Measurements from ENCODE around the gene FXYD7.

The FXYD7 gene

DNA sequence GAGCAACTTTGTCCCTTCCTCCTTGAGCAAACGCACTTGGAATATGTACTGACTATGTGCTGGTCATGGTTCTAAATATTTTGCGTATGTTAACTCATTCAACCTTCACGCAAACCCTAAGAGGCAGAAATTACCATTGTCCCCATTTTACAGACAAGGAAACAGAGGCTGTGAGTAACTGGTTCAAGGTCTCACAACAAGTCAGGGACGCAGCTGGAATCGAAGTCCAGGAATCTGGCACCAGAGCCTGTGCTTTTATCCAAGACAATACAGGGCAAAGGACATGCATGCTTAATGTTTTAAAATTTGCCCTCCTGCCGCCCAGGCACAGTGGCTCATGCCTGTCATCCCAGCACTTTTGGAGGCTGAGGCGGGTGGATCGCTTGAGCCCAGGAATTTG, 16.6 kb downstream of the FXYD7 start (continued):
- no peak for TF ChIP-seq ZNF132 (tag by site-specific recombination; IDR thresholded peaks at IDR 0.05; ENCODE audit: borderline replicate concordance)
- TF ChIP-seq, protein P1, sequence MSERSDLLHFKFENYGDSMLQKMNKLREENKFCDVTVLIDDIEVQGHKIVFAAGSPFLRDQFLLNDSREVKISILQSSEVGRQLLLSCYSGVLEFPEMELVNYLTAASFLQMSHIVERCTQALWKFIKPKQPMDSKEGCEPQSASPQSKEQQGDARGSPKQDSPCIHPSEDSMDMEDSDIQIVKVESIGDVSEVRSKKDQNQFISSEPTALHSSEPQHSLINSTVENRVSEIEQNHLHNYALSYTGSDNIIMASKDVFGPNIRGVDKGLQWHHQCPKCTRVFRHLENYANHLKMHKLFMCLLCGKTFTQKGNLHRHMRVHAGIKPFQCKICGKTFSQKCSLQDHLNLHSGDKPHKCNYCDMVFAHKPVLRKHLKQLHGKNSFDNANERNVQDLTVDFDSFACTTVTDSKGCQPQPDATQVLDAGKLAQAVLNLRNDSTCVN (tag by site-specific recombination; optimal IDR thresholded peaks at IDR 0.05) = no peak
- no peak for TF ChIP-seq ZNF175 (tag by site-specific recombination; IDR thresholded peaks at IDR 0.05)

DNA sequence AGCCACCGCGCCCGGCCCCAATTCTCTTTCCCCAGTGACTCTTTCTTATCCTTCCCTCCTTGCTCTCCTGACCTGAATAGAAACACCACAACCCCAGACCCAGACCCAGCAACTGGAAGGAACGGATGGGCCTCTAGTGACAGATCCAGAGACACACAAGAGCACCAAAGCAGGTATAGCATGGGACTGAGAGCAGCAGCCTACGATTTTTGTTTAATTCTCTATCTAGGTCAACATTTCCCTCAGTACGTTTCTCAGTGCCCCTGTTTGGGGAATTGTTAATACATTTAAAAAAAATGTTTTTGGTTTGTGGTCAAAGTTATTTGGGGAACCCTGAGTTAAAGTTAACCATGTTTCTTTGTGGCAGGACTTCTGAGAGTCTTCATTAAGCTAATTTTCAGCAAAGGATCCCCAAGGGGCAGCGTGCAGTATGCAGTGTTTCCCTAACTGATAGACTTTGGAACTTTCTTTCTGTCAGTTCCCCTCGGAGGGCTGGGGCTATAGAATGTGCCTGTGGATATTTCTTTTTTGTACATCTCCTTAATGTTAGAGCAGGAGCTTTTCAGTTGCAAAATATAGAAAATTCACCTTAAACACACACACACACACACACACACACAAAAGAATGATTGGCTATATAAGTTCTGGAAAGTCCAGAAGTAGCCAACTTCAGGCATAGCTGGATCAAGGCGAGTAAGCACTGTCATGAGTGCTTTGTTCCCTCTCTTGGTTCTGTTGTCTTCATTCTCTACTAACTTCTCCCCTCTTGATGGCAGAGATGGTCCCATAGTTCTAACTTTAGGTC, 17.8 kb downstream of the FXYD7 start:
- ChIA-PET CTCF (interaction anchor here (0.7 to 2.1 kb wide), 5 partner anchors 8 to 46 kb away, joined by 3 to 7 read pairs (median 3); partner anchors contain the start of gene FXYD3), POLR2A (no interaction called here)
- Histone ChIP-seq H3K9me3 (ENCODE audit: control insufficient read depth, insufficient read depth, low read depth, low read length) (peaks cover 9% of the 10 kb centered on the region), H3K36me3 (ENCODE audit: control insufficient read depth in 2 of 2, insufficient read depth in 1 of 2, low read length in 2 of 2) (peaks cover 57 to 92% of the 10 kb centered on the region in 2 experiments), H3K27ac (ENCODE audit: extremely low read depth, low read depth, low read length) (no peak overlapping the region), H3K4me3 (ENCODE audit: low read depth, low read length) (no peak overlapping the region), H3K4me1 (ENCODE audit: control insufficient read depth, insufficient read depth, low read length) (no peaks in the 10 kb centered on the region)
- TF ChIP-seq ZNF239 (tag by site-specific recombination; IDR thresholded peaks at IDR 0.05) (no peak), ZSCAN23 (tag by site-specific recombination; IDR thresholded peaks at IDR 0.05) (no peak), ZNF843 (tag by site-specific recombination; IDR thresholded peaks at IDR 0.05) (no peak), ZNF23 (tag by site-specific recombination; IDR thresholded peaks at IDR 0.05; ENCODE audit: borderline replicate concordance) (no peak), ZNF792 (tag by site-specific recombination; IDR thresholded peaks at IDR 0.05) (no peak), ZNF354C (tag by site-specific recombination; IDR thresholded peaks at IDR 0.05; ENCODE audit: borderline replicate concordance, low read depth) (no peak), WT1 (tag by site-specific recombination; IDR thresholded peaks at IDR 0.05) (no peak), ZNF184 (tag by site-specific recombination; IDR thresholded peaks at IDR 0.05) (no peak), YY2 (tag by site-specific recombination; IDR thresholded peaks at IDR 0.05) (no peak), ZNF623 (tag by site-specific recombination; IDR thresholded peaks at IDR 0.05) (no peak), EGR2 (tag by site-specific recombination; IDR thresholded peaks at IDR 0.05; ENCODE audit: low read depth) (no peak)
- TF ChIP-seq, protein P2, sequence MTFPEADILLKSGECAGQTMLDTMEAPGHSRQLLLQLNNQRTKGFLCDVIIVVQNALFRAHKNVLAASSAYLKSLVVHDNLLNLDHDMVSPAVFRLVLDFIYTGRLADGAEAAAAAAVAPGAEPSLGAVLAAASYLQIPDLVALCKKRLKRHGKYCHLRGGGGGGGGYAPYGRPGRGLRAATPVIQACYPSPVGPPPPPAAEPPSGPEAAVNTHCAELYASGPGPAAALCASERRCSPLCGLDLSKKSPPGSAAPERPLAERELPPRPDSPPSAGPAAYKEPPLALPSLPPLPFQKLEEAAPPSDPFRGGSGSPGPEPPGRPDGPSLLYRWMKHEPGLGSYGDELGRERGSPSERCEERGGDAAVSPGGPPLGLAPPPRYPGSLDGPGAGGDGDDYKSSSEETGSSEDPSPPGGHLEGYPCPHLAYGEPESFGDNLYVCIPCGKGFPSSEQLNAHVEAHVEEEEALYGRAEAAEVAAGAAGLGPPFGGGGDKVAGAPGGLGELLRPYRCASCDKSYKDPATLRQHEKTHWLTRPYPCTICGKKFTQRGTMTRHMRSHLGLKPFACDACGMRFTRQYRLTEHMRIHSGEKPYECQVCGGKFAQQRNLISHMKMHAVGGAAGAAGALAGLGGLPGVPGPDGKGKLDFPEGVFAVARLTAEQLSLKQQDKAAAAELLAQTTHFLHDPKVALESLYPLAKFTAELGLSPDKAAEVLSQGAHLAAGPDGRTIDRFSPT (tag by site-specific recombination; IDR thresholded peaks at IDR 0.05) = no peak
- TF ChIP-seq, protein P3, sequence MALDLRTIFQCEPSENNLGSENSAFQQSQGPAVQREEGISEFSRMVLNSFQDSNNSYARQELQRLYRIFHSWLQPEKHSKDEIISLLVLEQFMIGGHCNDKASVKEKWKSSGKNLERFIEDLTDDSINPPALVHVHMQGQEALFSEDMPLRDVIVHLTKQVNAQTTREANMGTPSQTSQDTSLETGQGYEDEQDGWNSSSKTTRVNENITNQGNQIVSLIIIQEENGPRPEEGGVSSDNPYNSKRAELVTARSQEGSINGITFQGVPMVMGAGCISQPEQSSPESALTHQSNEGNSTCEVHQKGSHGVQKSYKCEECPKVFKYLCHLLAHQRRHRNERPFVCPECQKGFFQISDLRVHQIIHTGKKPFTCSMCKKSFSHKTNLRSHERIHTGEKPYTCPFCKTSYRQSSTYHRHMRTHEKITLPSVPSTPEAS (tag by site-specific recombination; IDR thresholded peaks at IDR 0.05) = no peak
- TF ChIP-seq, protein P4, sequence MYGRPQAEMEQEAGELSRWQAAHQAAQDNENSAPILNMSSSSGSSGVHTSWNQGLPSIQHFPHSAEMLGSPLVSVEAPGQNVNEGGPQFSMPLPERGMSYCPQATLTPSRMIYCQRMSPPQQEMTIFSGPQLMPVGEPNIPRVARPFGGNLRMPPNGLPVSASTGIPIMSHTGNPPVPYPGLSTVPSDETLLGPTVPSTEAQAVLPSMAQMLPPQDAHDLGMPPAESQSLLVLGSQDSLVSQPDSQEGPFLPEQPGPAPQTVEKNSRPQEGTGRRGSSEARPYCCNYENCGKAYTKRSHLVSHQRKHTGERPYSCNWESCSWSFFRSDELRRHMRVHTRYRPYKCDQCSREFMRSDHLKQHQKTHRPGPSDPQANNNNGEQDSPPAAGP (tag by site-specific recombination; IDR thresholded peaks at IDR 0.05) = no peak
- TF ChIP-seq, protein P5, sequence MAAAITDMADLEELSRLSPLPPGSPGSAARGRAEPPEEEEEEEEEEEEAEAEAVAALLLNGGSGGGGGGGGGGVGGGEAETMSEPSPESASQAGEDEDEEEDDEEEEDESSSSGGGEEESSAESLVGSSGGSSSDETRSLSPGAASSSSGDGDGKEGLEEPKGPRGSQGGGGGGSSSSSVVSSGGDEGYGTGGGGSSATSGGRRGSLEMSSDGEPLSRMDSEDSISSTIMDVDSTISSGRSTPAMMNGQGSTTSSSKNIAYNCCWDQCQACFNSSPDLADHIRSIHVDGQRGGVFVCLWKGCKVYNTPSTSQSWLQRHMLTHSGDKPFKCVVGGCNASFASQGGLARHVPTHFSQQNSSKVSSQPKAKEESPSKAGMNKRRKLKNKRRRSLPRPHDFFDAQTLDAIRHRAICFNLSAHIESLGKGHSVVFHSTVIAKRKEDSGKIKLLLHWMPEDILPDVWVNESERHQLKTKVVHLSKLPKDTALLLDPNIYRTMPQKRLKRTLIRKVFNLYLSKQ (tag by site-specific recombination; IDR thresholded peaks at IDR 0.05; ENCODE audit: borderline replicate concordance) = no peak
